SU-DHL-6 (cell line): Measurements from ENCODE around the gene MIF4GD.

Source experiments
- H2AFZ ChIP-seq: fragments of 200-600 bp; sonication (generic); 2 replicates; pipeline ENCODE4 v1.6.1; 2014; ENCODE audit warnings: low read depth, mild to moderate bottlenecking, moderate library complexity, mixed read lengths, antibody characterized with exemption, low read length; ENCODE audit not compliant: severe bottlenecking
- H3F3A ChIP-seq: fragments of 200-600 bp; shearing (Covaris generic); 2 replicates; pipeline ENCODE4 v1.6.0; 2016; ENCODE audit warnings: antibody characterized with exemption, mild to moderate bottlenecking; ENCODE audit not compliant: insufficient read depth
- H3K27ac ChIP-seq: fragments of 200-600 bp; sonication (generic); 2 replicates; pipeline ENCODE4 v1.5.1; 2016; ENCODE audit warnings: low read depth, mild to moderate bottlenecking, low read length, moderate library complexity, mixed read lengths
- H3K27me3 ChIP-seq: fragments of 200-600 bp; sonication (generic), shearing (Covaris generic); 2 replicates; pipeline ENCODE4 v1.6.0; 2014; ENCODE audit warnings: mild to moderate bottlenecking, low read length
- H3K36me3 ChIP-seq: fragments of 200-600 bp; sonication (generic); 2 replicates; pipeline ENCODE4 v1.6.1; 2014; ENCODE audit warnings: mild to moderate bottlenecking, low read length, mixed read lengths
- H3K4me2 ChIP-seq: fragments of 300-600, 200-600 bp; shearing (Covaris generic), sonication (generic); 2 replicates; pipeline ENCODE4 v1.6.0; 2014; ENCODE audit warnings: low read length, low read depth, mild to moderate bottlenecking; ENCODE audit not compliant: poor library complexity, severe bottlenecking
- H3K4me3 ChIP-seq: fragments of 200-600 bp; sonication (generic); 2 replicates; pipeline ENCODE4 v1.5.1; 2014; ENCODE audit warnings: antibody characterized with exemption, low read length, mild to moderate bottlenecking, mixed read lengths; ENCODE audit not compliant: insufficient read depth, poor library complexity, severe bottlenecking
- H3K79me2 ChIP-seq: fragments of 200-600 bp; sonication (generic); 2 replicates; pipeline ENCODE4 v1.6.1; 2014; ENCODE audit warnings: mild to moderate bottlenecking, low read length, moderate library complexity; ENCODE audit not compliant: insufficient read depth
- H3K9ac ChIP-seq: fragments of 200-600 bp; sonication (generic); 2 replicates; pipeline ENCODE4 v1.7.0; 2014; ENCODE audit warnings: mild to moderate bottlenecking, low read length
- H3K9me2 ChIP-seq: fragments of 200-600 bp; sonication (generic); replicated peaks from 2 replicates; pipeline ENCODE4 v1.6.1; 2014; ENCODE audit warnings: low read length; ENCODE audit not compliant: insufficient read depth
- H3K9me3 ChIP-seq: fragments of 200-600 bp; sonication (generic); 2 replicates; pipeline ENCODE4 v1.6.1; 2014; ENCODE audit warnings: low read length, mixed read lengths; ENCODE audit not compliant: insufficient read depth
- H4K20me1 ChIP-seq: fragments of 200-600 bp; sonication (generic); 2 replicates; pipeline ENCODE4 v1.6.1; 2014; ENCODE audit warnings: low read depth, mild to moderate bottlenecking, antibody characterized with exemption, low read length, moderate library complexity, mixed read lengths
- CTCF ChIP-seq: fragments of 200-600 bp; sonication (generic); IDR thresholded peaks from one replicate; pipeline ENCODE4 v1.5.1; 2017; ENCODE audit warnings: antibody characterized with exemption, mild to moderate bottlenecking, low read length, moderate library complexity; ENCODE audit not compliant: insufficient read depth, poor library complexity, severe bottlenecking
- EZH2phosphoT487 ChIP-seq: fragments of 200-600 bp; sonication (generic), shearing (Covaris generic); conservative IDR thresholded peaks from 2 replicates; pipeline ENCODE4 v1.6.1; 2018; ENCODE audit warnings: mild to moderate bottlenecking, antibody characterized with exemption, low read length, moderate library complexity, mixed read lengths

MIF4GD gene

GRCh38 chr17:75315541-75316243 lies 44.7 kb upstream of the MIF4GD start:
- H3K36me3 ChIP-seq: 0 out of 2 replicates have a peak, but pooled peaks cover 10% of the 10 kb centered on the region
- no peaks in the 10 kb centered on the region for H3K27me3 ChIP-seq
- no peak overlapping the region for H3K4me2 ChIP-seq
- H2AFZ ChIP-seq: no peak overlapping the region
- no peak overlapping the region for H3K9ac ChIP-seq
- H3K27ac ChIP-seq: no peak overlapping the region; the same call in 1 of the 2 replicates
- H3K9me3 ChIP-seq: no peaks in the 10 kb centered on the region
- H4K20me1 ChIP-seq: no peaks in the 10 kb centered on the region
- H3K79me2 ChIP-seq: peaks cover 11% of the 10 kb centered on the region; the same call in 1 of the 2 replicates
- peaks cover 22% of the 10 kb centered on the region; the same call in 1 of the 2 replicates for H3F3A ChIP-seq
- TF ChIP-seq EZH2phosphoT487 (no peak), CTCF (no peak)
- no peak overlapping the region for H3K4me3 ChIP-seq
- H3K9me2 ChIP-seq: no peaks in the 10 kb centered on the region

GRCh38 chr17:75313941-75314551 lies 43.0 kb upstream of the MIF4GD start:
- no peaks in the 10 kb centered on the region for H3K9me3 ChIP-seq
- H4K20me1 ChIP-seq: no peaks in the 10 kb centered on the region
- no peak overlapping the region for H3K9ac ChIP-seq
- 0 out of 2 replicates have a peak, but pooled peaks cover 5% of the 10 kb centered on the region for H3K36me3 ChIP-seq
- H3K4me2 ChIP-seq: no peak overlapping the region
- H2AFZ ChIP-seq: no peak overlapping the region
- H3K27me3 ChIP-seq: no peaks in the 10 kb centered on the region
- TF ChIP-seq EZH2phosphoT487: no peak
- TF ChIP-seq CTCF: no peak
- H3K27ac ChIP-seq: 0 out of 2 replicates have a peak overlapping the region, but pooled peaks have one; percentile 26
- no peaks in the 10 kb centered on the region for H3K9me2 ChIP-seq
- H3K4me3 ChIP-seq: no peak overlapping the region
- peaks cover 5% of the 10 kb centered on the region; the same call in 1 of the 2 replicates for H3K79me2 ChIP-seq
- H3F3A ChIP-seq: 0 out of 2 replicates have a peak, but pooled peaks cover 13% of the 10 kb centered on the region

GRCh38 chr17:75308732-75309629 lies 38.0 kb upstream of the MIF4GD start:
- Histone ChIP-seq H4K20me1 (no peaks in the 10 kb centered on the region), H3K4me3 (no peak overlapping the region), H3K9me3 (no peaks in the 10 kb centered on the region), H3K27me3 (no peaks in the 10 kb centered on the region), H3K9ac (no peak overlapping the region), H2AFZ (no peak overlapping the region), H3K9me2 (no peaks in the 10 kb centered on the region), H3K27ac (no peak overlapping the region), H3K79me2 (no peaks in the 10 kb centered on the region), H3F3A (0 out of 2 replicates have a peak, but pooled peaks cover 2% of the 10 kb centered on the region), H3K4me2 (no peak overlapping the region), H3K36me3 (no peaks in the 10 kb centered on the region)
- TF ChIP-seq CTCF: no peak
- no peak for TF ChIP-seq EZH2phosphoT487
